ENCODE data around the gene GALNT14. TPM values are rescaled to one million over a fixed set of nuclear protein-coding genes. Genes with fewer than 3 reads are reported as not detected.

Gene GALNT14
- total RNA-seq, 1 donor from 2014 or later: 0.83 TPM

- no peaks in the 10 kb centered on the region for H3K9me3 ChIP-seq
- no peak overlapping the region for H3K4me3 ChIP-seq
- DNase-seq (no peak), ATAC-seq (no peak)
- intact Hi-C loops (cut with DNase I): no loop called here
- no peaks in the 10 kb centered on the region for H3K4me1 ChIP-seq
- H3K36me3 ChIP-seq: no peaks in the 10 kb centered on the region
- no peaks in the 10 kb centered on the region for H3K27me3 ChIP-seq (ENCODE audit: low read depth)
- TF ChIP-seq CTCF (IDR thresholded peaks at IDR 0.05): no peak
- no peak overlapping the region for H3K27ac ChIP-seq
These were observed 211.6 kb downstream of the GALNT14 start for GRCh38 chr2:30926606-30927005.

- no peak for TF ChIP-seq CTCF (IDR thresholded peaks at IDR 0.05)
- intact Hi-C loops (cut with DNase I): no loop called here
- ATAC-seq (no peak), DNase-seq (no peak)
- no peak overlapping the region for H3K27ac ChIP-seq
- H3K9me3 ChIP-seq: no peaks in the 10 kb centered on the region
- no peak overlapping the region for H3K4me3 ChIP-seq
- H3K4me1 ChIP-seq: no peaks in the 10 kb centered on the region
- no peaks in the 10 kb centered on the region for H3K27me3 ChIP-seq (ENCODE audit: low read depth)
- no peaks in the 10 kb centered on the region for H3K36me3 ChIP-seq
These were observed 214.6 kb downstream of the GALNT14 start for GRCh38 chr2:30923623-30924022.

- H3K27me3 ChIP-seq (ENCODE audit: low read depth): no peaks in the 10 kb centered on the region
- no peak overlapping the region for H3K4me3 ChIP-seq
- H3K27ac ChIP-seq: no peak overlapping the region
- ATAC-seq (no peak), DNase-seq (no peak)
- intact Hi-C loops (cut with DNase I): no loop called here
- TF ChIP-seq CTCF (IDR thresholded peaks at IDR 0.05): no peak
- no peaks in the 10 kb centered on the region for H3K4me1 ChIP-seq
- no peaks in the 10 kb centered on the region for H3K9me3 ChIP-seq
- no peaks in the 10 kb centered on the region for H3K36me3 ChIP-seq
These were observed 217.7 kb downstream of the GALNT14 start for GRCh38 chr2:30920511-30920910.

- Histone ChIP-seq H3K27ac (no peak overlapping the region), H3K36me3 (no peaks in the 10 kb centered on the region), H3K27me3 (ENCODE audit: low read depth) (no peaks in the 10 kb centered on the region), H3K9me3 (no peaks in the 10 kb centered on the region), H3K4me3 (no peak overlapping the region), H3K4me1 (no peaks in the 10 kb centered on the region)
- DNase-seq (peak; percentile 56), ATAC-seq (peak; percentile 70 to 77)
- TF ChIP-seq CTCF (IDR thresholded peaks at IDR 0.05): peak; percentile 43
- intact Hi-C loops (cut with DNase I): no loop called here
These were observed 222.8 kb downstream of the GALNT14 start for GRCh38 chr2:30915486-30915885.

GRCh38 chr2:30914456-30914855 is 223.8 kb downstream of the GALNT14 start:
- intact Hi-C loops (cut with DNase I): no loop called here
- no peak for TF ChIP-seq CTCF (IDR thresholded peaks at IDR 0.05)
- no peak overlapping the region for H3K4me3 ChIP-seq
- no peaks in the 10 kb centered on the region for H3K36me3 ChIP-seq
- H3K27me3 ChIP-seq (ENCODE audit: low read depth): no peaks in the 10 kb centered on the region
- no peaks in the 10 kb centered on the region for H3K9me3 ChIP-seq
- H3K4me1 ChIP-seq: no peaks in the 10 kb centered on the region
- no peak overlapping the region for H3K27ac ChIP-seq
- no peak for ATAC-seq
- no peak for DNase-seq

GRCh38 chr2:30912056-30912455 is 226.2 kb downstream of the GALNT14 start:
- no peaks in the 10 kb centered on the region for H3K36me3 ChIP-seq
- no peak for ATAC-seq
- H3K27me3 ChIP-seq (ENCODE audit: low read depth): no peaks in the 10 kb centered on the region
- intact Hi-C loops (cut with DNase I): no loop called here
- H3K27ac ChIP-seq: no peak overlapping the region
- H3K4me1 ChIP-seq: no peaks in the 10 kb centered on the region
- no peak for DNase-seq
- no peak overlapping the region for H3K4me3 ChIP-seq
- TF ChIP-seq CTCF (IDR thresholded peaks at IDR 0.05): no peak
- no peaks in the 10 kb centered on the region for H3K9me3 ChIP-seq
